Activated naive CD8-positive, alpha-beta T cell treated with anti-CD3 and anti-CD28 coated beads, Interleukin-2, amount 50 U/mL, for 16 hours (primary cell): ENCODE data around the gene PCDHA5.
"Not testable (repeated sequence)": the region's sequence is repeated elsewhere in the genome, so short reads cannot be mapped to it uniquely, and the experiment has no call there.

Source experiments
- DNase-seq: peaks from one replicate; pipeline ENCODE4 v3.0.0-alpha.2; 2020; ENCODE audit warnings: low read depth, low spot score

The PCDHA5 gene

GRCh38 chr5:140822969-140823368, 1.6 kb downstream of the PCDHA5 start:
- not testable (repeated sequence) for DNase-seq

GRCh38 chr5:140823475-140823874, 2.1 kb downstream of the PCDHA5 start:
- DNase-seq: no peak

GRCh38 chr5:140827704-140828361, 6.4 kb downstream of the PCDHA5 start, which contains the start of gene PCDHA6:
Gene PCDHA6 (plus strand): TSS chr5:140827960. CDS start chr5:140828092, 132 bp downstream.
- DNase-seq: no peak

GRCh38 chr5:140828362-140828737, 6.9 kb downstream of the PCDHA5 start:
- no peak for DNase-seq

- not testable (repeated sequence) for DNase-seq
Observed at GRCh38 chr5:140829511-140830501, 8.4 kb downstream of the PCDHA5 start.

GRCh38 chr5:140833993-140834392, 12.6 kb downstream of the PCDHA5 start, which contains the start of gene PCDHA7:
Gene PCDHA7 (plus strand): TSS chr5:140834269. CDS start chr5:140834384, 115 bp downstream.
- DNase-seq: no peak

GRCh38 chr5:140834439-140835008, 13.1 kb downstream of the PCDHA5 start:
- not testable (repeated sequence) for DNase-seq

GRCh38 chr5:140835622-140836510, 14.5 kb downstream of the PCDHA5 start:
- DNase-seq: no peak

- no peak for DNase-seq
Observed at GRCh38 chr5:140840978-140841962, 19.9 kb downstream of the PCDHA5 start, which contains the start of gene PCDHA8. Gene PCDHA8 (plus strand): TSS chr5:140841187. CDS start chr5:140841322, 135 bp downstream.

GRCh38 chr5:140842798-140843733, 21.7 kb downstream of the PCDHA5 start:
- DNase-seq: no peak

GRCh38 chr5:140848139-140849102, 27.0 kb downstream of the PCDHA5 start, which contains the start of gene PCDHA9:
Gene PCDHA9 (plus strand): TSS chr5:140848382. CDS start chr5:140848496, 114 bp downstream.
- not testable (repeated sequence) for DNase-seq

GRCh38 chr5:140849831-140850634, 28.6 kb downstream of the PCDHA5 start:
- not testable (repeated sequence) for DNase-seq

- no peak for DNase-seq
Observed at GRCh38 chr5:140855772-140856674, 34.6 kb downstream of the PCDHA5 start, which contains the start of gene PCDHA10. Gene PCDHA10 (plus strand): TSS chr5:140855897. CDS start chr5:140856049, 152 bp downstream.

GRCh38 chr5:140857177-140857986, 36.0 kb downstream of the PCDHA5 start:
- no peak for DNase-seq

GRCh38 chr5:140857987-140858240, 36.5 kb downstream of the PCDHA5 start:
- DNase-seq: no peak
